ENCODE measurements around the gene ADAMTSL2.

Gene ADAMTSL2

GRCh38 chr9:133606708-133607025, 72.2 kb downstream of the ADAMTSL2 start:
- no peak for DNase-seq (ENCODE audit: low read depth)

GRCh38 chr9:133607381-133607780, 72.9 kb downstream of the ADAMTSL2 start:
- no peak for DNase-seq (ENCODE audit: low read depth)

GRCh38 chr9:133607976-133608375, 73.5 kb downstream of the ADAMTSL2 start:
- no peak for DNase-seq (ENCODE audit: low read depth)

GRCh38 chr9:133608382-133608781, 73.9 kb downstream of the ADAMTSL2 start:
- no peak for DNase-seq (ENCODE audit: low read depth)

- DNase-seq (ENCODE audit: low read depth): no peak
Observed at GRCh38 chr9:133608889-133609288, 74.4 kb downstream of the ADAMTSL2 start.

GRCh38 chr9:133609311-133610098, 75.0 kb downstream of the ADAMTSL2 start, which contains the start of gene FAM163B:
FAM163B (minus strand) TSS chr9:133609389; CDS start chr9:133580223, 29,166 bp downstream.
- DNase-seq (ENCODE audit: low read depth): no peak

- no peak for DNase-seq (ENCODE audit: low read depth)
Observed at GRCh38 chr9:133610845-133611244, 76.3 kb downstream of the ADAMTSL2 start.

- DNase-seq (ENCODE audit: low read depth): no peak
Observed at GRCh38 chr9:133612051-133612450, 77.5 kb downstream of the ADAMTSL2 start.

- DNase-seq (ENCODE audit: low read depth): no peak
Observed at GRCh38 chr9:133612816-133613215, 78.3 kb downstream of the ADAMTSL2 start.

GRCh38 chr9:133613432-133613831, 78.9 kb downstream of the ADAMTSL2 start:
- DNase-seq (ENCODE audit: low read depth): no peak

- no peak for DNase-seq (ENCODE audit: low read depth)
Observed at GRCh38 chr9:133614056-133614455, 79.6 kb downstream of the ADAMTSL2 start.

- no peak for DNase-seq (ENCODE audit: low read depth)
Observed at GRCh38 chr9:133614678-133615077, 80.2 kb downstream of the ADAMTSL2 start.

- DNase-seq (ENCODE audit: low read depth): no peak
Observed at GRCh38 chr9:133615186-133615585, 80.7 kb downstream of the ADAMTSL2 start.

GRCh38 chr9:133615606-133616188, 81.2 kb downstream of the ADAMTSL2 start:
- DNase-seq (ENCODE audit: low read depth): no peak

GRCh38 chr9:133616643-133617405, 82.3 kb downstream of the ADAMTSL2 start:
- DNase-seq (ENCODE audit: low read depth): no peak

GRCh38 chr9:133618726-133619125, 84.2 kb downstream of the ADAMTSL2 start:
- no peak for DNase-seq (ENCODE audit: low read depth)

GRCh38 chr9:133619791-133620190, 85.3 kb downstream of the ADAMTSL2 start:
- no peak for DNase-seq (ENCODE audit: low read depth)

- no peak for DNase-seq (ENCODE audit: low read depth)
Observed at GRCh38 chr9:133621725-133622267, 87.3 kb downstream of the ADAMTSL2 start.

GRCh38 chr9:133622555-133622954, 88.1 kb downstream of the ADAMTSL2 start:
- no peak for DNase-seq (ENCODE audit: low read depth)
